Mesodermal cell (in vitro differentiated cells): ENCODE results near the gene PFKP.

Experiments
- H3K27ac ChIP-seq: 2 replicates; pipeline ENCODE4 v1.7.0; 2013; ENCODE audit warnings: mild to moderate bottlenecking, low read depth, low read length, moderate library complexity; ENCODE audit not compliant: severe bottlenecking
- H3K36me3 ChIP-seq: 2 replicates; pipeline ENCODE4 v1.7.1; 2013; ENCODE audit warnings: mild to moderate bottlenecking, low read length, moderate library complexity; ENCODE audit not compliant: control insufficient read depth, insufficient read depth
- H3K4me1 ChIP-seq: one replicate; pipeline ENCODE4 v1.7.1; 2013; ENCODE audit warnings: mild to moderate bottlenecking, low read length; ENCODE audit not compliant: insufficient read depth, control insufficient read depth, poor library complexity, severe bottlenecking
- H3K4me3 ChIP-seq: 2 replicates; pipeline ENCODE4 v1.7.0; 2013; ENCODE audit warnings: low read length, control low read depth, mild to moderate bottlenecking; ENCODE audit not compliant: insufficient read depth, poor library complexity, severe bottlenecking; ENCODE audit errors: extremely low read depth
- H3K9me3 ChIP-seq: 2 replicates; pipeline ENCODE4 v1.7.1; 2013; ENCODE audit warnings: mild to moderate bottlenecking, low read length, moderate library complexity; ENCODE audit not compliant: control insufficient read depth
- WGBS, 2 experiments: methylation state at CpG; one replicate each; pipeline ENCODE4 v1.1.5; 2013; ENCODE audit warnings: missing lambda C conversion rate in 2 of 2; ENCODE audit not compliant: insufficient coverage in 2 of 2; 5-methylcytosine and 5-hydroxymethylcytosine counted together

The PFKP gene

GRCh38 chr10:3071405-3072198 lies 4.3 kb downstream of the PFKP start:
- Histone ChIP-seq H3K27ac (peak overlapping the region; percentile 64), H3K9me3 (no peaks in the 10 kb centered on the region), H3K4me1 (peaks cover 46% of the 10 kb centered on the region), H3K4me3 (peak overlapping the region; percentile 99), H3K36me3 (peaks cover 80% of the 10 kb centered on the region)
- WGBS, 2 experiments = 92 to 95% methylated on average over 10 to 11 of the region's 13 CpGs

- peaks cover 58% of the 10 kb centered on the region for H3K4me1 ChIP-seq
- H3K36me3 ChIP-seq = peaks cover 87% of the 10 kb centered on the region
- 91% methylated on average over 6 of the region's 10 CpGs for WGBS, 2 experiments
- H3K9me3 ChIP-seq = no peaks in the 10 kb centered on the region
- H3K27ac ChIP-seq = peak overlapping the region; percentile 64
- H3K4me3 ChIP-seq = peak overlapping the region; percentile 11
These were observed 5.5 kb downstream of the PFKP start for GRCh38 chr10:3072641-3073360.

GRCh38 chr10:3074145-3074665 lies 6.9 kb downstream of the PFKP start:
- Histone ChIP-seq H3K4me3 (no peak overlapping the region), H3K4me1 (peaks cover 70% of the 10 kb centered on the region), H3K9me3 (no peaks in the 10 kb centered on the region), H3K27ac (no peak overlapping the region), H3K36me3 (peaks cover 94% of the 10 kb centered on the region)
- WGBS, 2 experiments = 94 to 96% methylated on average over 7 of the region's 7 CpGs

GRCh38 chr10:3074985-3075600 lies 7.7 kb downstream of the PFKP start:
- Histone ChIP-seq H3K27ac (no peak overlapping the region), H3K4me1 (peaks cover 70% of the 10 kb centered on the region), H3K36me3 (peaks cover 90% of the 10 kb centered on the region), H3K9me3 (no peaks in the 10 kb centered on the region), H3K4me3 (no peak overlapping the region)
- WGBS, 2 experiments = 88 to 91% methylated on average over 7 of the region's 10 CpGs

- no peak overlapping the region for H3K4me3 ChIP-seq
- WGBS, 2 experiments = 93 to 97% methylated on average over 14 to 15 of the region's 16 CpGs
- H3K4me1 ChIP-seq = peaks cover 67% of the 10 kb centered on the region
- no peaks in the 10 kb centered on the region for H3K9me3 ChIP-seq
- H3K27ac ChIP-seq = no peak overlapping the region
- H3K36me3 ChIP-seq = peaks cover 88% of the 10 kb centered on the region
These were observed 8.8 kb downstream of the PFKP start for GRCh38 chr10:3076138-3076537.

- WGBS, 2 experiments = 90% methylated on average over 2 to 4 of the region's 5 CpGs
- Histone ChIP-seq H3K4me3 (no peak overlapping the region), H3K27ac (peak overlapping the region; percentile 45), H3K9me3 (no peaks in the 10 kb centered on the region), H3K4me1 (peaks cover 59% of the 10 kb centered on the region), H3K36me3 (peaks cover 88% of the 10 kb centered on the region)
These were observed 10.2 kb downstream of the PFKP start for GRCh38 chr10:3077509-3077908.

GRCh38 chr10:3077940-3078630 lies 10.7 kb downstream of the PFKP start:
- Histone ChIP-seq H3K4me3 (no peak overlapping the region), H3K9me3 (no peaks in the 10 kb centered on the region), H3K4me1 (peaks cover 57% of the 10 kb centered on the region), H3K36me3 (peaks cover 88% of the 10 kb centered on the region), H3K27ac (peak overlapping the region; percentile 45)
- WGBS, 2 experiments = 65 to 79% methylated on average over 6 to 10 of the region's 10 CpGs

- peaks cover 78% of the 10 kb centered on the region for H3K36me3 ChIP-seq
- no peaks in the 10 kb centered on the region for H3K9me3 ChIP-seq
- H3K4me3 ChIP-seq = no peak overlapping the region
- H3K27ac ChIP-seq = no peak overlapping the region
- peaks cover 48% of the 10 kb centered on the region for H3K4me1 ChIP-seq
- WGBS, 2 experiments = 92 to 95% methylated on average over 3 to 8 of the region's 8 CpGs
These were observed 14.1 kb downstream of the PFKP start for GRCh38 chr10:3081383-3081981.

GRCh38 chr10:3082290-3082689 lies 14.9 kb downstream of the PFKP start:
- Histone ChIP-seq H3K4me1 (peaks cover 49% of the 10 kb centered on the region), H3K36me3 (peaks cover 81% of the 10 kb centered on the region), H3K27ac (no peak overlapping the region), H3K9me3 (no peaks in the 10 kb centered on the region), H3K4me3 (no peak overlapping the region)
- 95 to 96% methylated on average over 14 to 15 of the region's 15 CpGs for WGBS, 2 experiments
